Hepatocyte (in vitro differentiated cells): ENCODE results near the gene PHTF1.

ENCODE experiments used
- CTCF ChIP-seq: fragments of 200-600 bp; sonication (generic); IDR thresholded peaks from 2 replicates; pipeline ENCODE4 v1.5.1; 2016; ENCODE audit warnings: antibody characterized with exemption, mild to moderate bottlenecking; ENCODE audit not compliant: poor library complexity
- EZH2 ChIP-seq: fragments of 200-600 bp; sonication (generic); IDR thresholded peaks from 2 replicates; pipeline ENCODE4 v1.6.1; 2016; ENCODE audit warnings: antibody characterized with exemption, mild to moderate bottlenecking, borderline replicate concordance
- EZH2phosphoT487 ChIP-seq: fragments of 200-600 bp; sonication (generic); IDR thresholded peaks from one replicate; pipeline ENCODE4 v1.6.1; 2018; ENCODE audit warnings: antibody characterized with exemption, mild to moderate bottlenecking, low read depth, moderate library complexity; ENCODE audit not compliant: unreplicated experiment, severe bottlenecking

GRCh38 chr1:113751114-113751513 lies 8.2 kb downstream of the PHTF1 start:
- no peak for TF ChIP-seq EZH2phosphoT487
- no peak for TF ChIP-seq CTCF
- TF ChIP-seq EZH2: no peak
